Stimulated activated naive CD4-positive, alpha-beta T cell treated with Interleukin-2 at 50 U/mL for 16 hours (primary cell): ENCODE measurements around the gene MCOLN3.

ENCODE experiments used
- DNase-seq: peaks from one replicate; lab custom pipeline; 2025; lab: John Stamatoyannopoulos, UW

MCOLN3 gene

DNA sequence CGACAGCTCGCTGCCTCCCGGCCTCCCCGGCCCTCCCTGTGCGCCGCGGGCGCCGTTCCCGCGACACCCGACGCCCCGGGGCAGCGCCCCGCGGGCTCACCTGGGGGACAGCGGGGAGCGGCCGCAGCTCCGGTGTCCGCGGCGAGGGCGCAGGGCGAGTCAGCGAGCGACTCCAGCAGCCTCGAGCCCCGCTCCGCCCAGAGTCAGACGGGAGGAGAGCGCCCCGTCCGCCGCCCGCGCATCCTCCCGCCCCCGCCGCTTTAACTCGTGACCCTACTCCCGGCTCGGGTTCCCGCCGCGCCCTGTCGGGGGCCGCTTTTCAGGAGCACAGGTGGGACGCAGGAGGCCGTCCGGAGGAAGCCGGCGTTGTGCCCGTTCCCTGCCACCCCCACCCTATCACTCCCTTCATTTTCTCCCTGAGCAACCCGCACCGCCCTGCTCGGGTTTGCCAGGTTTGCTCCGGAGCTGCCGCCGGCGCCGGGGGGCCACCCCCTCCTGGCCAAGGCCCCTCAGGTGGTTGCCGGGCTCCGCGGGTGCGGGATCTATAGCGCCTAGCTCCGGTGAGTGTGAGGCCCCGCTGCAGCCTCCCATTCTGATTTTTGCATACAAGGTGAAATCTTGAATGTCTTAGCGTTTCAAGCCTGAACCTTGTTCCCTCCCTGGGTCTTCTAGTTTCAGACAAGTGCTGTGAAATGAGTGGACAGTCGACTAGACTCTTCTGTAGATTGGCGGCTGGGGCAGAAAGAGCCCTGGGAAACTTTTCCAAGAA is at the start of gene MCOLN3:
TSS of gene MCOLN3 (minus strand) at position 205 of the 769 bp plus-strand sequence. CDS start 3,140 bp downstream, outside the sequence.
- DNase-seq: peak; percentile 38

DNA sequence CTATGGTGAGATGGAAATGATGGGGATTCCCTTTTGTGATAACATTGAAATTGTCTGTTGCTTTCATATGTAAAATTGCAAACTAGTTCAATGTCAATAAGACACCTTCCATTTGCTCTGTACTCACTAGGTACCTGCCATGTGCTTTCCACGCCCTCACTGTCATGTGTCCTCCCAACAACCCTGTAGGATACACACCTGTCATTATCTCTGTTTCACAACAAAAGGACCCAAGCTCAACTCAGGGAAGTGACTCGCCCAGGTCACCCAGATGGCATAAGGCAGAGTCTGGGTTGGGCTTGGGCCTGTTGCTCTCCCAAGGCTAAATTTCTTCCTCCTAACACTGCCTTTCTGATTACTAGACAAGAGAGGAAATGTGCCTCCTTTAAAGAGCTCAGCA is 45.3 kb upstream of the MCOLN3 start:
- no peak for DNase-seq

DNA sequence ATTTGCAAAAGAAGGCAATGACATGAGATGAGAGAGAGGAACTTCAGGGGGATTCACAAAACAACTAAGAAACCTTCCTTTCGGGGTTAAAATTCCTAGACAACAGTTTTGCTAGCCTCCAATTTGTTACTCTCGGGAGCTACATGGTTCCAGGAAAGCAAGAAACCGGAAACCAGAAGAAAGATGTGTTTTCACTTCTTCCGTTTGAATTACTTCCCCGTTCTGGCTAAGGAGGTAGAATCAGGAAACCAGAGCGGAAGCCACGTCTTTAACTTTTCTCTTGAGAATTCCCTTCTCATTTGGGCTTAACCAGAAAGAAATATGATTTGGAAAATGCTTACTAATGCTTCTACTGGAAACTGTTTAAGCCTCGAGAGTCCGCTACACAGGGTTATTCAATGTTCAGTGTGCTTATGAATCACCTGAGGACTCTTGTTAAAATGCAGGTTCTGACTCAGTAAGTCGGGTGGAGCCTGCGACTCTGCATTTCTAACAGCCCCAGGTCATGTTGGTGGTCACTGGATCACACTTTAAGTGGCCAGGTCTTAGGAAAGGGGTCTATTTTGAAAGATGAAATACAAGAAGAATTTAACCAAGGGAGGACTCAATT is 43.5 kb upstream of the MCOLN3 start:
- no peak for DNase-seq

- DNase-seq: no peak
These were observed 41.9 kb upstream of the MCOLN3 start for GRCh38 chr1:85090225-85090624.

DNA sequence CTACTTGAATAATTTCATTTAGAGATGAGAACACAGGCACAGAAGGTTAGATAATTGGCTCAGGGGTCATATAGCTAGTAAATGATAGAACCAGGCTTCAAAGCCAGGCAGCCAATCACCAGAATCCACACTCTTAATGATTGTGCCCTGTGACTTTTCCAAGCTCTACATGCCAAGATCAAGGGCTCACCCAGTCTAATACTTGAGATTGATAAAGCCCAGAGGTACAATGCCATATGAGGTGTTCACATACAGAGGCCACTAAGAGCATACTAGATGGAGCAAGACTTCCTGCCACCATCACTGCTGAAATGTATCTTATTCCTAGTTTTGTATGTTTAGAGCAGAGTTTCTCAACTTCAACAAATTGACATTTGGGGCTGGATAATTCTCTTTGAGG is 40.9 kb upstream of the MCOLN3 start:
- DNase-seq: no peak

DNA sequence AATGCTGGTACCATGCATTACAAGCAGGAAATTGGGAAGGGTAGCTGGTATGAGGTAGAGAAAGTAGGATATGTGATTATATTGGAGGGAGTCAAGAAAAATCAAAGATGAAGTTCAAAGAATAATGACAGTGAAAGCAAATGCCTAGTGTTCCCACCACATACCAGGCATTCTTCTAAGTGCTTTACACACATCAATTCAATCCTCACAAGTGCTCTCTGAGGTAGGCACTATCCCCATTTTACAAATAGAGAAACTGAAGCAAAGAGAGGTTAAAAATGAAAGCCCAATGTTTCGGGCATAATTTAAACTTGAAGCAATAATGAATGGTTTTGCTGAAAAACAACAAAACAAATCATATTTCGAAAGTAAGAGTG is 40.1 kb upstream of the MCOLN3 start:
- no peak for DNase-seq

DNA sequence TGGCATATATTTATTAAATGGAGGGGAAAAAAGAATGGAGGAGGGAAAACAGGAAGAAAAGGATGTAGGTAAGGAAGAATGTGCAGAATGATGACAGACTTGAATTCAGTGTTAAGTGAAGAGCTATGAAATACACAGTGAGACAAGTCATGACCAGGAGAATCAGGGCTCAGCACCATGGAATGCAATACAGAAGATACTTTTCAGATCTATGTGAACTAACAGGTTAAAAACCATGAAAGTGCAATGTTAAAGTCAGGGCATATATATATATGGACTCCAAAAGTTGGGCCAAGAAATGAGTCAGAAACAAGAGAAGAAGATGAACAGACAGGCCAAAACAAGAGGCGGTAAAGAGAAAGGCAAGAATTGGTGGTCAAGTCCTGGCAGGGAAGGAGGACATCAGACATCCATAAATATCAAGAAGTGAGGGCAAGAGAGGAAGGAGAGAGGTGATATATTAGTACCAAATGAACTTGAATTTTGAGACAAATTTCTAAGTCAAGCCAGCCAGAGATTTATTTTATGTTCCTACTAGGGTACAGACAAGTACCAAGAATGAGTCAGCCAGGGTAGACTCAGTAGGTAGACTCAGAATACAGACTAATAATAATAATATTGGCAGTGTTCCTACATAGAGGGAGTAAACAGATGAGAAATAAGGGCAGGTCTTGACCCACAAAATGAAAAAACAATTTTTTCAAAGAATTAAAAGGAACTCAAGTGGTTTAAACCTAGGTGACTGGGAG is 39.5 kb upstream of the MCOLN3 start:
- DNase-seq: no peak

- DNase-seq: no peak
These were observed 37.1 kb upstream of the MCOLN3 start for GRCh38 chr1:85085417-85085816.

GRCh38 chr1:85078903-85079302 is 30.6 kb upstream of the MCOLN3 start:
- no peak for DNase-seq

GRCh38 chr1:85074365-85074964 is 26.2 kb upstream of the MCOLN3 start:
- no peak for DNase-seq

GRCh38 chr1:85070972-85071492 is 22.7 kb upstream of the MCOLN3 start:
- no peak for DNase-seq

GRCh38 chr1:85068846-85069245 is 20.5 kb upstream of the MCOLN3 start:
- no peak for DNase-seq

DNA sequence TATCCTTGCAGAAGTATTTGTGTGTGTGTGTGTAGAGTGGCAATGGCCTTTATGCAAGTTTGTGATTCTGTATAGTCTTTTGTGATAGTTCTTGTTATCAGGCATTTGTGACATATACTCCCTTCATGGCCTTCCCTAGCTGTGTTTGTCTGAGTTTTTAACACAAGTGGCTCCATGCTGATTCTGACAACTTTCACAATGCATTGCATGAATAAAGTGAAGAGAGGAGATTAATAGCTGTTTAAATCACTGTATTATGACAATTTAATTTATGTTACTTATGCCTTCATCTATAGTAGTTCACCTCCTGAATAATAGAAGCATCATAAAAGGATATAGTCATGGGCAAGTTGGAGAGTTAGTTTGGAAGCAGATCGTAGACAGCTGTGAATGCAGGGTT is 17.2 kb upstream of the MCOLN3 start:
- DNase-seq: no peak

GRCh38 chr1:85062425-85063026 is 14.2 kb upstream of the MCOLN3 start:
- no peak for DNase-seq

DNA sequence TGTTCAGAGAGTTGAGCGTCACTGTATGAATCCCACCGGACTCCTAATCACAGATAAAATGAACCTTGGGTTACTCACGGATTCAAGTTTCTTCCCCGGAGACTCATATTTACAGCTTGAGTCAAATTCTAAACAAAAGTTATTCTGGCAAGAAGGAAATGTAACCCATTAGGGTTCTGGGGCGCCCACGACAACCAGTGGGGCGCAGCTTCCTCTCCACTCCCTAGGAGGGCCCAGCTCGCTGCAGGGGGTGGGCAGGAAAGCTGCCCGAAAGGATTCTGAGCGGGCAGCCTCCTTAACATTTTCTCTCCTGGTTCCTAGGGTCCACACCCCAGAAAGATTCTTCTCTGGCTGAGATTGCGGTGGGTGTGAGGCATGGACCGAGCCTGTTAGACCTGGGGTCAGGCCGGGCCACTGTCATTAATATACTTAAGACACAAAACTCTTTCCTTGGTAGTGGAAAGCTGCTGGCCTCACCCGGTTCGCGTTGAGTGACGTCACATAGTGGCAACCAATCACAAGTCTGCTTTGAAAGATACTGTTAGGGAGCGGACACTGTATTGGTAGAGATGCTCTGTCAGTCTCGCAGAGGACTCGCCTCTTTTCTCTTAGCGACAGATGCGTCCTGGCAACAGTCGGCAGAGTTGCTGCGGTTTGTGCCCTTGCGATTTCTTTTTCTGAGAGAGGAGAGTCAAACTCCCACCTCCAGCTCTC is 13.6 kb upstream of the MCOLN3 start:
- peak; percentile 77 for DNase-seq

- DNase-seq: no peak
These were observed 11.7 kb upstream of the MCOLN3 start for GRCh38 chr1:85060038-85060437.

GRCh38 chr1:85059563-85059962 is 11.3 kb upstream of the MCOLN3 start:
- no peak for DNase-seq

DNA sequence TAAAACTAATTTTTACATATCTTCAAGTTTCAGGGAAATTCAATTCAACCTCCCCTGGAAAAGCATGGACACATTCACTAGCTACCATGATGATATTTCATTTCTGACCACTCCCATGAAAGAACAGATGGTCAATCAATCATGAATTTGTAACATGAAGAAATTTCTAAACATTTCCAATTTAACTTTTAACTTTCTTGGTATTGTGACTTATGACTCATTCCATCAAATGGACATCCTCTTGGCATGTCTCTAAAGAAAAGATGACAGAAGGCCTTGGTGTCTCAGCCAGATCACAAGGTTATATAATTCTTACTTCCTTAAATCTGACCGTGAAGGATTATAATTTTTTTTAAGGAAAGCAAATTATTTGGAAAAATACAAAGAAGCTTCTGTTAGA is 10.5 kb upstream of the MCOLN3 start:
- DNase-seq: no peak

- DNase-seq: no peak
These were observed 10.0 kb upstream of the MCOLN3 start for GRCh38 chr1:85058311-85058710.

- no peak for DNase-seq
These were observed 6.4 kb upstream of the MCOLN3 start for GRCh38 chr1:85054664-85055063.

DNA sequence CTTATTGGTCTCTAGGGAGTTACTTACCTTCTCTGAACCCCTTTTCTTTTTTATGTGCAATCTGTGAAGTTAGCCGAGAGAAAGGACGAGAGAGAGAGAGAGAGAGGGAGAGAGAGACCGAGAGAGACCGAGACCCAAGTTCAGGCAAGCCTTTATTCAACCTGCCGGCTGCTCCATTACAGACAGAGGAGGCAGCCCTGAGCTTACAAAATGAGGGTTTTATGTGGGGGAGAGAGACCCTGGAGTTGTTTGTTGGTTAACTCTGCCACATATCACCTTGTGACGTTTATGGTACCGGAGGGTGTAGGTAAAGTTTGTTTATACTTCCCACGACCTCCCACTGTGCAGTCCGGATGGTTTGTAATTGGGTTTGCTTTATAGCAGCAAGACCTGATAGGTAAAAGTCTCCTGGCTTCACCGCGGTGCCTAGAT is 1.5 kb upstream of the MCOLN3 start:
- no peak for DNase-seq
